H9 (cell line): Measurements from ENCODE around the gene DDX20. TPM values are rescaled to one million over a fixed set of nuclear protein-coding genes. Genes with fewer than 3 reads are reported as not detected.

Experiments
- DNase-seq: peaks from one replicate; pipeline ENCODE4 v3.0.0-alpha.2; 2017
- H2AFZ ChIP-seq: one replicate; pipeline ENCODE4 v1.6.1; 2013; ENCODE audit warnings: mild to moderate bottlenecking, low read length, control low read depth, moderate library complexity
- H2AK5ac ChIP-seq: 2 replicates; pipeline ENCODE4 v1.6.1; 2013; ENCODE audit warnings: low read length, control low read depth, mixed read lengths; ENCODE audit not compliant: insufficient read length
- H2BK120ac ChIP-seq: one replicate; pipeline ENCODE4 v1.6.1; 2013; ENCODE audit warnings: low read depth, mild to moderate bottlenecking, low read length, control low read depth, inconsistent platforms; ENCODE audit not compliant: poor library complexity, severe bottlenecking
- H2BK12ac ChIP-seq: 2 replicates; pipeline ENCODE4 v1.6.1; 2013; ENCODE audit warnings: low read length, control low read depth, mixed read lengths, low read depth; ENCODE audit not compliant: insufficient read length
- H2BK15ac ChIP-seq: 2 replicates; pipeline ENCODE4 v1.6.1; 2013; ENCODE audit warnings: low read depth, low read length, control low read depth
- H2BK20ac ChIP-seq: one replicate; pipeline ENCODE4 v1.6.1; 2013; ENCODE audit warnings: low read depth, mild to moderate bottlenecking, low read length, control low read depth, inconsistent platforms; ENCODE audit not compliant: poor library complexity, severe bottlenecking
- H2BK5ac ChIP-seq: 2 replicates; pipeline ENCODE4 v1.6.1; 2013; ENCODE audit warnings: low read length, control low read depth, mixed read lengths; ENCODE audit not compliant: insufficient read length
- H3K14ac ChIP-seq: 2 replicates; pipeline ENCODE4 v1.6.1; 2013; ENCODE audit warnings: low read length, control low read depth; ENCODE audit not compliant: insufficient read depth
- H3K18ac ChIP-seq: 2 replicates; pipeline ENCODE4 v1.6.1; 2013; ENCODE audit warnings: low read depth, mild to moderate bottlenecking, mixed read lengths, low read length, control low read depth; ENCODE audit not compliant: insufficient read length
- H3K23ac ChIP-seq: 2 replicates; pipeline ENCODE4 v1.6.1; 2013; ENCODE audit warnings: low read length, control low read depth, mixed read lengths, low read depth; ENCODE audit not compliant: insufficient read length
- H3K23me2 ChIP-seq: 2 replicates; pipeline ENCODE4 v1.6.1; 2013; ENCODE audit warnings: low read depth, mild to moderate bottlenecking, mixed read lengths, low read length, control low read depth; ENCODE audit not compliant: insufficient read length, poor library complexity, severe bottlenecking
- H3K27ac ChIP-seq: 2 replicates; pipeline ENCODE4 v1.5.1; 2013; ENCODE audit warnings: low read length, control low read depth, mixed read lengths, low read depth; ENCODE audit not compliant: insufficient read length
- H3K27me3 ChIP-seq: 2 replicates; pipeline ENCODE4 v1.6.1; 2013; ENCODE audit warnings: low read length, control low read depth, inconsistent platforms; ENCODE audit not compliant: insufficient read depth
- H3K4ac ChIP-seq: 2 replicates; pipeline ENCODE4 v1.6.1; 2013; ENCODE audit warnings: low read depth, mild to moderate bottlenecking, control low read depth, inconsistent platforms, low read length, moderate library complexity
- H3K4me1 ChIP-seq: 2 replicates; pipeline ENCODE4 v1.6.1; 2013; ENCODE audit warnings: low read length, control low read depth, inconsistent platforms; ENCODE audit not compliant: insufficient read depth
- H3K4me2 ChIP-seq: 2 replicates; pipeline ENCODE4 v1.6.1; 2013; ENCODE audit warnings: low read length, control low read depth, mixed read lengths; ENCODE audit not compliant: insufficient read length, insufficient read depth
- H3K56ac ChIP-seq: 2 replicates; pipeline ENCODE4 v1.6.1; 2013; ENCODE audit warnings: low read depth, mild to moderate bottlenecking, mixed read lengths, low read length, control low read depth; ENCODE audit not compliant: insufficient read length
- H3K79me1 ChIP-seq: 2 replicates; pipeline ENCODE4 v1.6.1; 2013; ENCODE audit warnings: low read depth, mild to moderate bottlenecking, moderate library complexity, low read length, control low read depth, inconsistent platforms; ENCODE audit not compliant: insufficient read depth, poor library complexity, severe bottlenecking
- H3K79me2 ChIP-seq: 2 replicates; pipeline ENCODE4 v1.6.1; 2013; ENCODE audit warnings: low read length, control low read depth, inconsistent platforms; ENCODE audit not compliant: insufficient read depth
- H3K9ac ChIP-seq: 2 replicates; pipeline ENCODE4 v1.6.1; 2013; ENCODE audit warnings: low read length, control low read depth, mixed read lengths; ENCODE audit not compliant: insufficient read length; ENCODE audit errors: extremely low read depth
- H3K9me3 ChIP-seq: one replicate; pipeline ENCODE4 v1.6.1; 2013; ENCODE audit warnings: low read depth, low read length, inconsistent platforms; ENCODE audit not compliant: control insufficient read depth
- H3T11ph ChIP-seq: one replicate; pipeline ENCODE4 v1.6.1; 2013; ENCODE audit warnings: mild to moderate bottlenecking, low read length, control low read depth, inconsistent platforms
- H4K20me1 ChIP-seq: one replicate; pipeline ENCODE4 v1.6.1; 2013; ENCODE audit not compliant: control insufficient read depth, insufficient read length, insufficient read depth
- H4K5ac ChIP-seq: 2 replicates; pipeline ENCODE4 v1.6.1; 2013; ENCODE audit warnings: low read depth, mild to moderate bottlenecking, mixed read lengths, low read length, control low read depth; ENCODE audit not compliant: insufficient read length
- H4K8ac ChIP-seq: replicated peaks from 2 replicates; pipeline ENCODE4 v1.6.1; 2013; ENCODE audit warnings: low read length, control low read depth, mixed read lengths, low read depth; ENCODE audit not compliant: insufficient read length
- H4K91ac ChIP-seq: 2 replicates; pipeline ENCODE4 v1.6.1; 2013; ENCODE audit warnings: low read depth, mild to moderate bottlenecking, moderate library complexity, mixed read lengths, low read length, control low read depth; ENCODE audit not compliant: insufficient read length
- H3K27ac Mint-ChIP-seq, 3 experiments: 2 replicates in 2 of 3; 3 replicates in 1 of 3; pipeline ENCODE4 v1.8.0; 2020 to 2021; ENCODE audit warnings: mixed read lengths in 3 of 3, mild to moderate bottlenecking in 1 of 3, moderate library complexity in 1 of 3
- H3K27me3 Mint-ChIP-seq: 2 replicates; pipeline ENCODE4 v1.8.0; 2021; ENCODE audit warnings: low read depth, mild to moderate bottlenecking, moderate library complexity, mixed read lengths
- H3K36me3 Mint-ChIP-seq, 3 experiments: 2 replicates in 2 of 3; 3 replicates in 1 of 3; pipeline ENCODE4 v1.8.0; 2020 to 2021; ENCODE audit warnings: low read depth in 3 of 3, mixed read lengths in 3 of 3; ENCODE audit not compliant: insufficient read depth in 1 of 3
- H3K4me1 Mint-ChIP-seq, 2 experiments: 2 replicates each; pipeline ENCODE4 v1.8.0; 2020; ENCODE audit warnings: mixed read lengths in 2 of 2
- H3K4me3 Mint-ChIP-seq, 2 experiments: 2 replicates in 1 of 2; 3 replicates in 1 of 2; pipeline ENCODE4 v1.8.0; 2020 to 2021; ENCODE audit warnings: mild to moderate bottlenecking in 2 of 2, mixed read lengths in 2 of 2, moderate library complexity in 1 of 2
- H3K9me3 Mint-ChIP-seq, 2 experiments: 2 replicates in 1 of 2; 3 replicates in 1 of 2; pipeline ENCODE4 v1.8.0; 2020; ENCODE audit warnings: mild to moderate bottlenecking in 2 of 2, mixed read lengths in 2 of 2, moderate library complexity in 1 of 2
- CTCF ChIP-seq: fragments of 200-600 bp; sonication (generic); conservative IDR thresholded peaks from 3 replicates; pipeline ENCODE4 v1.8.0; 2021; ENCODE audit warnings: antibody characterized with exemption, mild to moderate bottlenecking
- WGBS: extraction: QIAGEN DNeasy Blood & Tissue Kit; methylation state at CpG from one replicate; pipeline ENCODE4 v1.1.7; 2013; ENCODE audit warnings: missing lambda C conversion rate, low lambda C conversion rate, mixed read lengths; ENCODE audit not compliant: insufficient read length; ENCODE audit errors: extremely low coverage; 5-methylcytosine and 5-hydroxymethylcytosine counted together
- total RNA-seq: library from RNA; stranded (reverse); gene quantifications from 2 replicates; pipeline ENCODE4 v1.2.1, GENCODE V29; 2021

DDX20 gene
- total RNA-seq, 1 experiment from 2014 or later: 38.3 TPM

- Mint-ChIP-seq H3K27me3 (peaks cover 1% of the 10 kb centered on the region; the same call in 1 of the 2 replicates), H3K27ac (peak overlapping the region in 1 of 3 experiments; percentile 25; a peak in 1 of 7 replicates), H3K4me1 (peaks cover 30 to 33% of the 10 kb centered on the region in 2 experiments), H3K4me3 (no peak overlapping the region), H3K36me3 (peaks cover 0 to 2% (median 0%) of the 10 kb centered on the region in 3 experiments; a peak in 2 of 7 replicates), H3K9me3 (no peaks in the 10 kb centered on the region)
- no peaks in the 10 kb centered on the region for H3K79me1 ChIP-seq
- no peak overlapping the region for H4K91ac ChIP-seq
- no peaks in the 10 kb centered on the region for H4K20me1 ChIP-seq
- no peak overlapping the region for H2AK5ac ChIP-seq
- H3K27ac ChIP-seq: no peak overlapping the region
- no peaks in the 10 kb centered on the region for H3K27me3 ChIP-seq
- H2BK120ac ChIP-seq: no peak overlapping the region
- no peak overlapping the region for H2BK12ac ChIP-seq
- H2AFZ ChIP-seq: no peak overlapping the region
- no peak overlapping the region for H2BK20ac ChIP-seq
- H3K14ac ChIP-seq: no peak overlapping the region
- H3K4ac ChIP-seq: no peak overlapping the region
- no peaks in the 10 kb centered on the region for H3K9me3 ChIP-seq
- H3K18ac ChIP-seq: no peak overlapping the region
- no peak overlapping the region for H3K4me2 ChIP-seq
- H4K8ac ChIP-seq: no peak overlapping the region
- no peak overlapping the region for H3T11ph ChIP-seq
- H2BK15ac ChIP-seq: no peak overlapping the region
- peaks cover 11% of the 10 kb centered on the region; the same call in 1 of the 2 replicates for H3K4me1 ChIP-seq
- no peaks in the 10 kb centered on the region for H3K79me2 ChIP-seq
- H2BK5ac ChIP-seq: no peak overlapping the region
- WGBS: no CpG with 5 or more reads among the region's 5 CpGs
- no peaks in the 10 kb centered on the region for H3K23me2 ChIP-seq
- H3K23ac ChIP-seq: no peak overlapping the region
- TF ChIP-seq CTCF: no peak
- H3K56ac ChIP-seq: no peak overlapping the region
- no peak overlapping the region for H3K9ac ChIP-seq
- no peak overlapping the region for H4K5ac ChIP-seq
- DNase-seq: no peak
These were observed 36.6 kb upstream of the DDX20 start for GRCh38 chr1:111719135-111719534.
